KMS-11 (cell line): Measurements from ENCODE around the gene HS3ST3A1.

Experiments
- H2AFZ ChIP-seq: fragments of 200-600 bp; sonication (generic); 2 replicates; pipeline ENCODE4 v1.6.1; 2016; ENCODE audit warnings: antibody characterized with exemption, mixed run types, low read depth
- H3K27ac ChIP-seq: fragments of 200-600 bp; sonication (generic); 2 replicates; pipeline ENCODE4 v1.6.1; 2016; ENCODE audit warnings: mild to moderate bottlenecking, mixed run types
- H3K27me3 ChIP-seq: fragments of 200-600 bp; sonication (generic); 2 replicates; pipeline ENCODE4 v1.6.1; 2017; ENCODE audit warnings: mild to moderate bottlenecking, low read depth, mixed run types, moderate library complexity; ENCODE audit not compliant: insufficient read depth
- H3K36me3 ChIP-seq: fragments of 200-600 bp; sonication (generic); 2 replicates; pipeline ENCODE4 v1.6.1; 2017; ENCODE audit warnings: mild to moderate bottlenecking, mixed run types; ENCODE audit not compliant: insufficient read depth
- H3K4me1 ChIP-seq: fragments of 200-600 bp; sonication (generic); 2 replicates; pipeline ENCODE4 v1.6.1; 2016; ENCODE audit warnings: mild to moderate bottlenecking, low read depth, mixed run types; ENCODE audit not compliant: poor library complexity, severe bottlenecking
- H3K4me2 ChIP-seq: fragments of 200-600 bp; sonication (generic); 2 replicates; pipeline ENCODE4 v1.7.0; 2016; ENCODE audit warnings: mild to moderate bottlenecking, mixed run types
- H3K4me3 ChIP-seq: fragments of 200-600 bp; sonication (generic); IDR thresholded peaks from 2 replicates; pipeline ENCODE4 v1.6.1; 2017; ENCODE audit warnings: low read depth, low read length, mixed read lengths; ENCODE audit not compliant: insufficient read depth
- H3K79me2 ChIP-seq: fragments of 200-600 bp; sonication (generic); 2 replicates; pipeline ENCODE4 v1.6.1; 2016; ENCODE audit warnings: low read depth, mixed run types; ENCODE audit not compliant: insufficient read depth
- H3K9ac ChIP-seq: fragments of 200-600 bp; sonication (generic); 2 replicates; pipeline ENCODE4 v1.6.1; 2016; ENCODE audit warnings: mild to moderate bottlenecking, mixed run types
- H4K20me1 ChIP-seq: fragments of 200-600 bp; sonication (generic); 2 replicates; pipeline ENCODE4 v1.6.1; 2016; ENCODE audit warnings: mild to moderate bottlenecking, mixed run types; ENCODE audit not compliant: insufficient read depth
- TF ChIP-seq, protein P1 (sequence below): fragments of 200-600 bp; sonication (generic); conservative IDR thresholded peaks from 2 replicates; pipeline ENCODE4 v1.6.1; 2017; ENCODE audit warnings: low read depth, mild to moderate bottlenecking, antibody characterized with exemption, low read length, moderate library complexity, mixed read lengths

The HS3ST3A1 gene

DNA sequence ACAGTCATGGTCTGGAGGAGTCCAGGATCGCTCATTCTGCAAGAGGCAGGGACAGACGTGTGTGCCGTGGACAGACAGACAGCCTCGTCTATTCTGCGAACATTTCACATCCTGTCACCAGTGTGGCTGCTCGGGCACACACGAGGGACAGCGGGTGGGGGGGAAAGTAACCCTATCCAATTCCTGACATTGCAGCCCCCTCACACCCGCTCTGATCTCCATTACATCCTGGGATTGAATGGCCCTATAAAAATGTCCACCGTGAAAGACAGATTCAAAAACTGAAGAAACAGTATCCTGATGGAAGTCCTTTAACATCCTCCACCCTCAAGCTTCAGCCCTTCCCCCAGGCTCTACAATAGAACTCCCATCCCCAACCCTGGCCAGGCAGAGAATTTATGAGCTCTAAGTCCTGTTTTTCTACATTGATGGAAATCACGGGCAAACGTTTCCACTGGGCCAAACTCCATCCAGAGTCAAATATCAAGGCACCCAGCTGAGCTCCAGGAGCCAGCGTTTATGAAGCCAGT lies 39.4 kb downstream of the HS3ST3A1 start:
- no peaks in the 10 kb centered on the region for H3K27me3 ChIP-seq
- no peaks in the 10 kb centered on the region for H3K79me2 ChIP-seq
- no peak overlapping the region for H3K4me3 ChIP-seq
- no peak overlapping the region for H3K4me2 ChIP-seq
- H3K36me3 ChIP-seq: no peaks in the 10 kb centered on the region
- H3K27ac ChIP-seq: no peak overlapping the region
- H3K4me1 ChIP-seq: no peaks in the 10 kb centered on the region
- H3K9ac ChIP-seq: no peak overlapping the region
- TF ChIP-seq, protein P1, sequence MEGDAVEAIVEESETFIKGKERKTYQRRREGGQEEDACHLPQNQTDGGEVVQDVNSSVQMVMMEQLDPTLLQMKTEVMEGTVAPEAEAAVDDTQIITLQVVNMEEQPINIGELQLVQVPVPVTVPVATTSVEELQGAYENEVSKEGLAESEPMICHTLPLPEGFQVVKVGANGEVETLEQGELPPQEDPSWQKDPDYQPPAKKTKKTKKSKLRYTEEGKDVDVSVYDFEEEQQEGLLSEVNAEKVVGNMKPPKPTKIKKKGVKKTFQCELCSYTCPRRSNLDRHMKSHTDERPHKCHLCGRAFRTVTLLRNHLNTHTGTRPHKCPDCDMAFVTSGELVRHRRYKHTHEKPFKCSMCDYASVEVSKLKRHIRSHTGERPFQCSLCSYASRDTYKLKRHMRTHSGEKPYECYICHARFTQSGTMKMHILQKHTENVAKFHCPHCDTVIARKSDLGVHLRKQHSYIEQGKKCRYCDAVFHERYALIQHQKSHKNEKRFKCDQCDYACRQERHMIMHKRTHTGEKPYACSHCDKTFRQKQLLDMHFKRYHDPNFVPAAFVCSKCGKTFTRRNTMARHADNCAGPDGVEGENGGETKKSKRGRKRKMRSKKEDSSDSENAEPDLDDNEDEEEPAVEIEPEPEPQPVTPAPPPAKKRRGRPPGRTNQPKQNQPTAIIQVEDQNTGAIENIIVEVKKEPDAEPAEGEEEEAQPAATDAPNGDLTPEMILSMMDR: no peak
- H2AFZ ChIP-seq: no peak overlapping the region
- H4K20me1 ChIP-seq: no peaks in the 10 kb centered on the region

DNA sequence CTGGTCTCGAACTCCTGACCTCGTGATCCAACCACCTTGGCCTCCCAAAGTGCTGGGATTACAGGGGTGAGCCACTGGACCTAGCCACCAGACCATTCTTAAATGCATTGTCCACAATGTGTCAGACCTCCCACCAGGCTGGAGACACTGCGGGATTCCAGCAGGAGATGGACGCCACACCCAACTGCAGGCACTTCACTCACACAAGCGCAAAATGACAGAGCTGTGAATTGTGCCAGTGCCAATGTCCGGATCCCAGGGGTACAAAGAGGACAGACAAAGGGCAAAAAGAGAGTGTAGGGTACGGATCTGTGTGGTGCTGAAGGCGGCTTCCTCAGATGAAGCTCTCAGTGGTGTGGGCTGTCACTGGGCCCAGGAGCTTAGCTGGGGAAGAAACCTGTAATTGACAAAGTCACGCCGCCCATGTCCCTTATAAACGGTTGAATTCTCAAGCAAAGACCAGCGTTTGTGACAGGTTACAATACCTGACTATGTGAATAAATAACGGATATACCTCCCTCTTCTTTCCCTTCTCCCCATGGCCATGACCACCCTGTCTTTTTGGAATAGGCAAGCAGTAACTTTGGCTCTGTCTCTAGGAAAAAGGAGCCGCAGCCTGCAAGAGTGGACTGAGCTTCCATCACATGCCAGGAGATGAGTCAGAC lies 40.0 kb downstream of the HS3ST3A1 start:
- H3K4me1 ChIP-seq: no peaks in the 10 kb centered on the region
- no peaks in the 10 kb centered on the region for H3K36me3 ChIP-seq
- H3K79me2 ChIP-seq: no peaks in the 10 kb centered on the region
- no peaks in the 10 kb centered on the region for H4K20me1 ChIP-seq
- no peaks in the 10 kb centered on the region for H3K27me3 ChIP-seq
- no peak overlapping the region for H3K27ac ChIP-seq
- H3K9ac ChIP-seq: no peak overlapping the region
- H2AFZ ChIP-seq: no peak overlapping the region
- TF ChIP-seq, protein P1: no peak
- H3K4me2 ChIP-seq: no peak overlapping the region
- no peak overlapping the region for H3K4me3 ChIP-seq

DNA sequence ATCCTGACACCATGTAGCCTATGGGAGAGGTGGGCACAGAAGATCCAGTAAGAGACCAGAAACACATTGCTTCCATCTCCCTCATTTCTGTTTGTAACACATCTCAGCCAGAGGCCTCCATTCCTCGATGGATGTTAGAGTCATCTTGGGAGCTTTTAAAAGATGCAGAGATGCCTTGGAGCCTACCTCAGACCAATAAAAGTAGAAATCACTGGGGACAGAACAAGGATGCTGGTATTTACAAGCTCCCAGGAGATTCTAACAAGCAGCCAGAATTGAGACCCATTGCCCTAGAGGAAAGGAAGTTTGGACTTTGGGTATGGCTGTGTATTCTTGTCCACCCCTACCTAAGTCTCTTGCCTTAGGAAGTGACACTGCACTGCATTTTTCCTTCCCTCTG lies 40.8 kb downstream of the HS3ST3A1 start:
- no peaks in the 10 kb centered on the region for H3K36me3 ChIP-seq
- no peak overlapping the region for H3K4me2 ChIP-seq
- H3K9ac ChIP-seq: no peak overlapping the region
- no peaks in the 10 kb centered on the region for H4K20me1 ChIP-seq
- no peak overlapping the region for H2AFZ ChIP-seq
- H3K4me3 ChIP-seq: no peak overlapping the region
- H3K27ac ChIP-seq: no peak overlapping the region
- TF ChIP-seq, protein P1: no peak
- no peaks in the 10 kb centered on the region for H3K27me3 ChIP-seq
- H3K79me2 ChIP-seq: no peaks in the 10 kb centered on the region
- no peaks in the 10 kb centered on the region for H3K4me1 ChIP-seq

DNA sequence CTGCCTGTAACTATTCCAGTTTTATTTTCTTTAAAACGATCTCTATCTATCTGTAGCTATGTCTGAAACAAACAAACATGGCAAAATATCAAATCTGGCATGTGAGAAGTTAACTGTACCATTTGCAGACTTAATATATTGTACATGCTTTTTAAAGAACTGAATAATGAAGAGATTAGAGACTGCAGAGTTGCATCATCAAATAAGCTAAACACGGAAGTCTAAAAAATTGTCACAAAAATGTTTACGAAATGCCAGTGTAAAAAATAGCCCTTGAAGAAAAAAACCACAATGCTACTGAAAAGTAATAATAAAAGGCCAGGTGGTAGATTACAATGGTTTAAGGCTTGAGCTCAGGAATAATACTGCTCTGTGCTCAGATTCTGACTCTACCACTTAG lies 43.1 kb downstream of the HS3ST3A1 start:
- Histone ChIP-seq H3K4me3 (no peak overlapping the region), H2AFZ (no peak overlapping the region), H4K20me1 (no peaks in the 10 kb centered on the region), H3K79me2 (no peaks in the 10 kb centered on the region), H3K4me2 (no peak overlapping the region), H3K27me3 (no peaks in the 10 kb centered on the region), H3K9ac (no peak overlapping the region), H3K27ac (no peak overlapping the region), H3K36me3 (no peaks in the 10 kb centered on the region), H3K4me1 (no peaks in the 10 kb centered on the region)
- TF ChIP-seq, protein P1: no peak
